H9 (cell line): Measurements from ENCODE around the gene AGBL3. TPM values are rescaled to one million over a fixed set of nuclear protein-coding genes. Genes with fewer than 3 reads are reported as not detected.

Source experiments
- DNase-seq: peaks from one replicate; pipeline ENCODE4 v3.0.0-alpha.2; 2017
- H2AFZ ChIP-seq: one replicate; pipeline ENCODE4 v1.6.1; 2013; ENCODE audit warnings: mild to moderate bottlenecking, low read length, control low read depth, moderate library complexity
- H2AK5ac ChIP-seq: 2 replicates; pipeline ENCODE4 v1.6.1; 2013; ENCODE audit warnings: low read length, control low read depth, mixed read lengths; ENCODE audit not compliant: insufficient read length
- H2BK120ac ChIP-seq: one replicate; pipeline ENCODE4 v1.6.1; 2013; ENCODE audit warnings: low read depth, mild to moderate bottlenecking, low read length, control low read depth, inconsistent platforms; ENCODE audit not compliant: poor library complexity, severe bottlenecking
- H2BK12ac ChIP-seq: 2 replicates; pipeline ENCODE4 v1.6.1; 2013; ENCODE audit warnings: low read length, control low read depth, mixed read lengths, low read depth; ENCODE audit not compliant: insufficient read length
- H2BK15ac ChIP-seq: 2 replicates; pipeline ENCODE4 v1.6.1; 2013; ENCODE audit warnings: low read depth, low read length, control low read depth
- H2BK20ac ChIP-seq: one replicate; pipeline ENCODE4 v1.6.1; 2013; ENCODE audit warnings: low read depth, mild to moderate bottlenecking, low read length, control low read depth, inconsistent platforms; ENCODE audit not compliant: poor library complexity, severe bottlenecking
- H2BK5ac ChIP-seq: 2 replicates; pipeline ENCODE4 v1.6.1; 2013; ENCODE audit warnings: low read length, control low read depth, mixed read lengths; ENCODE audit not compliant: insufficient read length
- H3K14ac ChIP-seq: 2 replicates; pipeline ENCODE4 v1.6.1; 2013; ENCODE audit warnings: low read length, control low read depth; ENCODE audit not compliant: insufficient read depth
- H3K18ac ChIP-seq: 2 replicates; pipeline ENCODE4 v1.6.1; 2013; ENCODE audit warnings: low read depth, mild to moderate bottlenecking, mixed read lengths, low read length, control low read depth; ENCODE audit not compliant: insufficient read length
- H3K23ac ChIP-seq: 2 replicates; pipeline ENCODE4 v1.6.1; 2013; ENCODE audit warnings: low read length, control low read depth, mixed read lengths, low read depth; ENCODE audit not compliant: insufficient read length
- H3K23me2 ChIP-seq: 2 replicates; pipeline ENCODE4 v1.6.1; 2013; ENCODE audit warnings: low read depth, mild to moderate bottlenecking, mixed read lengths, low read length, control low read depth; ENCODE audit not compliant: insufficient read length, poor library complexity, severe bottlenecking
- H3K27ac ChIP-seq: 2 replicates; pipeline ENCODE4 v1.5.1; 2013; ENCODE audit warnings: low read length, control low read depth, mixed read lengths, low read depth; ENCODE audit not compliant: insufficient read length
- H3K27me3 ChIP-seq: 2 replicates; pipeline ENCODE4 v1.6.1; 2013; ENCODE audit warnings: low read length, control low read depth, inconsistent platforms; ENCODE audit not compliant: insufficient read depth
- H3K4ac ChIP-seq: 2 replicates; pipeline ENCODE4 v1.6.1; 2013; ENCODE audit warnings: low read depth, mild to moderate bottlenecking, control low read depth, inconsistent platforms, low read length, moderate library complexity
- H3K4me1 ChIP-seq: 2 replicates; pipeline ENCODE4 v1.6.1; 2013; ENCODE audit warnings: low read length, control low read depth, inconsistent platforms; ENCODE audit not compliant: insufficient read depth
- H3K4me2 ChIP-seq: 2 replicates; pipeline ENCODE4 v1.6.1; 2013; ENCODE audit warnings: low read length, control low read depth, mixed read lengths; ENCODE audit not compliant: insufficient read length, insufficient read depth
- H3K56ac ChIP-seq: 2 replicates; pipeline ENCODE4 v1.6.1; 2013; ENCODE audit warnings: low read depth, mild to moderate bottlenecking, mixed read lengths, low read length, control low read depth; ENCODE audit not compliant: insufficient read length
- H3K79me1 ChIP-seq: 2 replicates; pipeline ENCODE4 v1.6.1; 2013; ENCODE audit warnings: low read depth, mild to moderate bottlenecking, moderate library complexity, low read length, control low read depth, inconsistent platforms; ENCODE audit not compliant: insufficient read depth, poor library complexity, severe bottlenecking
- H3K79me2 ChIP-seq: 2 replicates; pipeline ENCODE4 v1.6.1; 2013; ENCODE audit warnings: low read length, control low read depth, inconsistent platforms; ENCODE audit not compliant: insufficient read depth
- H3K9ac ChIP-seq: 2 replicates; pipeline ENCODE4 v1.6.1; 2013; ENCODE audit warnings: low read length, control low read depth, mixed read lengths; ENCODE audit not compliant: insufficient read length; ENCODE audit errors: extremely low read depth
- H3K9me3 ChIP-seq: one replicate; pipeline ENCODE4 v1.6.1; 2013; ENCODE audit warnings: low read depth, low read length, inconsistent platforms; ENCODE audit not compliant: control insufficient read depth
- H3T11ph ChIP-seq: one replicate; pipeline ENCODE4 v1.6.1; 2013; ENCODE audit warnings: mild to moderate bottlenecking, low read length, control low read depth, inconsistent platforms
- H4K20me1 ChIP-seq: one replicate; pipeline ENCODE4 v1.6.1; 2013; ENCODE audit not compliant: control insufficient read depth, insufficient read length, insufficient read depth
- H4K5ac ChIP-seq: 2 replicates; pipeline ENCODE4 v1.6.1; 2013; ENCODE audit warnings: low read depth, mild to moderate bottlenecking, mixed read lengths, low read length, control low read depth; ENCODE audit not compliant: insufficient read length
- H4K8ac ChIP-seq: replicated peaks from 2 replicates; pipeline ENCODE4 v1.6.1; 2013; ENCODE audit warnings: low read length, control low read depth, mixed read lengths, low read depth; ENCODE audit not compliant: insufficient read length
- H4K91ac ChIP-seq: 2 replicates; pipeline ENCODE4 v1.6.1; 2013; ENCODE audit warnings: low read depth, mild to moderate bottlenecking, moderate library complexity, mixed read lengths, low read length, control low read depth; ENCODE audit not compliant: insufficient read length
- H3K27ac Mint-ChIP-seq, 3 experiments: 2 replicates in 2 of 3; 3 replicates in 1 of 3; pipeline ENCODE4 v1.8.0; 2020 to 2021; ENCODE audit warnings: mixed read lengths in 3 of 3, mild to moderate bottlenecking in 1 of 3, moderate library complexity in 1 of 3
- H3K27me3 Mint-ChIP-seq: 2 replicates; pipeline ENCODE4 v1.8.0; 2021; ENCODE audit warnings: low read depth, mild to moderate bottlenecking, moderate library complexity, mixed read lengths
- H3K36me3 Mint-ChIP-seq, 3 experiments: 2 replicates in 2 of 3; 3 replicates in 1 of 3; pipeline ENCODE4 v1.8.0; 2020 to 2021; ENCODE audit warnings: low read depth in 3 of 3, mixed read lengths in 3 of 3; ENCODE audit not compliant: insufficient read depth in 1 of 3
- H3K4me1 Mint-ChIP-seq, 2 experiments: 2 replicates each; pipeline ENCODE4 v1.8.0; 2020; ENCODE audit warnings: mixed read lengths in 2 of 2
- H3K4me3 Mint-ChIP-seq, 2 experiments: 2 replicates in 1 of 2; 3 replicates in 1 of 2; pipeline ENCODE4 v1.8.0; 2020 to 2021; ENCODE audit warnings: mild to moderate bottlenecking in 2 of 2, mixed read lengths in 2 of 2, moderate library complexity in 1 of 2
- H3K9me3 Mint-ChIP-seq, 2 experiments: 2 replicates in 1 of 2; 3 replicates in 1 of 2; pipeline ENCODE4 v1.8.0; 2020; ENCODE audit warnings: mild to moderate bottlenecking in 2 of 2, mixed read lengths in 2 of 2, moderate library complexity in 1 of 2
- CTCF ChIP-seq: fragments of 200-600 bp; sonication (generic); conservative IDR thresholded peaks from 3 replicates; pipeline ENCODE4 v1.8.0; 2021; ENCODE audit warnings: antibody characterized with exemption, mild to moderate bottlenecking
- WGBS: extraction: QIAGEN DNeasy Blood & Tissue Kit; methylation state at CpG from one replicate; pipeline ENCODE4 v1.1.7; 2013; ENCODE audit warnings: missing lambda C conversion rate, low lambda C conversion rate, mixed read lengths; ENCODE audit not compliant: insufficient read length; ENCODE audit errors: extremely low coverage; 5-methylcytosine and 5-hydroxymethylcytosine counted together
- total RNA-seq: library from RNA; stranded (reverse); gene quantifications from 2 replicates; pipeline ENCODE4 v1.2.1, GENCODE V29; 2021

AGBL3 gene
- total RNA-seq, 1 experiment from 2014 or later = 2.4 TPM

- Histone ChIP-seq H3K4me1 (peaks cover 5% of the 10 kb centered on the region; the same call in 1 of the 2 replicates), H4K91ac (no peak overlapping the region), H3K9ac (no peak overlapping the region), H4K20me1 (no peaks in the 10 kb centered on the region), H2AFZ (no peak overlapping the region), H4K8ac (no peak overlapping the region), H3K4ac (no peak overlapping the region), H3K4me2 (no peak overlapping the region), H3K27ac (no peak overlapping the region), H3T11ph (no peak overlapping the region), H3K27me3 (no peaks in the 10 kb centered on the region), H2BK120ac (no peak overlapping the region), H2BK5ac (no peak overlapping the region), H4K5ac (no peak overlapping the region), H3K79me1 (no peaks in the 10 kb centered on the region), H3K56ac (no peak overlapping the region), H2AK5ac (no peak overlapping the region), H2BK20ac (no peak overlapping the region), H2BK12ac (no peak overlapping the region), H3K9me3 (no peaks in the 10 kb centered on the region), H3K18ac (no peak overlapping the region), H2BK15ac (no peak overlapping the region), H3K79me2 (no peaks in the 10 kb centered on the region; the same call in 1 of the 2 replicates), H3K23me2 (peaks cover 3% of the 10 kb centered on the region), H3K23ac (no peak overlapping the region), H3K14ac (no peak overlapping the region)
- peak; percentile 18 for DNase-seq
- H3K4me3 Mint-ChIP-seq = no peak overlapping the region
- peaks cover 23 to 30% of the 10 kb centered on the region in 2 experiments for H3K9me3 Mint-ChIP-seq
- peak; percentile 26; the same call in 2 of the 3 replicates for TF ChIP-seq CTCF
- H3K27ac Mint-ChIP-seq = no peak overlapping the region; a peak in 1 of 7 replicates
- peaks cover 26 to 27% of the 10 kb centered on the region in 2 experiments for H3K4me1 Mint-ChIP-seq
- WGBS = no CpG with 5 or more reads among the region's 18 CpGs
- peaks cover 75 to 91% (median 89%) of the 10 kb centered on the region in 3 experiments for H3K36me3 Mint-ChIP-seq
- H3K27me3 Mint-ChIP-seq = no peaks in the 10 kb centered on the region
Measured at GRCh38 chr7:135164357-135165061, 178.2 kb downstream of the AGBL3 start.
